HUDEP-2 (cell line): ENCODE measurements around the gene DGKB.
A peak's percentile ranks its signal among the peaks of the same experiment; 100 is the strongest.
"Not testable (repeated sequence)": the region's sequence is repeated elsewhere in the genome, so short reads cannot be mapped to it uniquely, and the experiment has no call there.

Experiments used
- DNase-seq, 76 experiments: peaks; one replicate each; lab custom pipeline; 2025; ENCODE audit not compliant: unreplicated experiment in 76 of 76; lab: John Stamatoyannopoulos, UW

DGKB gene

DNA sequence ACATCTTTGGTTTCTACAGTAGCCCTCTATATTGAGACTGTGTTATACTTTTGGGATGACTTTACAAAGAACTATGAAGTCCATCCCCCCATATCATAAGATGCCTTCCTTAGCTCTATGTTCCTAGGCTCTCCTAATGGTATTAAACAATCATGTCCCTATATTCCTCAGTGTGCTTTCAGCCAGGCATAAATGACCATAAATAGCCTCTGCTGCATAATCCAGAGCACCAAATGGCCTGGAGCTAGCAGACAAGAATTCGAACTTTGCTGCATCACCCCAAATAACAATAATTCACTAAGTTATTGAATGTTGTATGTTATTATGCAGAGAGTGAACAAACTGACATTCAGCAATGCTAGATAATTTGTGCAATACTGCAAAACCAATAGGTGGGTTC is 405.2 kb downstream of the DGKB start:
- DNase-seq: no peak

DNA sequence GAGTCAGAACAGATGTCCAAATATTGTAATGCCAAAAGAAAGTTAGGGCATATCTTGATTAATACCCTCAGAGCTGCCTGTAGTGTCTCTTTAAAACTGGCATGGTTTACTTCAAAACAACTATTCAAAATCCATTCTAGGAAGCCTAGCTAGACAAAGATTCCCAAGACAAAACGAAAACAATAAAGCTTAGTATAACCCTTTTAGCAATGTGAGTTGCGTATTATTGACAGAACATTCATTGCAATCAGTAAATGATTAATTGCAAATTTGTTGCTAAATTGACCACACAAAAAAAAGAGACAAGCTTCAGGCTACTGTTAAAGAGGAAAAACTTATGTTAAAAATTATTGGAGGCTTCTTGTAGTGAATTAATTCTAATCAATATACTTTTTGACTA is 406.9 kb downstream of the DGKB start:
- DNase-seq: no peak

DNA sequence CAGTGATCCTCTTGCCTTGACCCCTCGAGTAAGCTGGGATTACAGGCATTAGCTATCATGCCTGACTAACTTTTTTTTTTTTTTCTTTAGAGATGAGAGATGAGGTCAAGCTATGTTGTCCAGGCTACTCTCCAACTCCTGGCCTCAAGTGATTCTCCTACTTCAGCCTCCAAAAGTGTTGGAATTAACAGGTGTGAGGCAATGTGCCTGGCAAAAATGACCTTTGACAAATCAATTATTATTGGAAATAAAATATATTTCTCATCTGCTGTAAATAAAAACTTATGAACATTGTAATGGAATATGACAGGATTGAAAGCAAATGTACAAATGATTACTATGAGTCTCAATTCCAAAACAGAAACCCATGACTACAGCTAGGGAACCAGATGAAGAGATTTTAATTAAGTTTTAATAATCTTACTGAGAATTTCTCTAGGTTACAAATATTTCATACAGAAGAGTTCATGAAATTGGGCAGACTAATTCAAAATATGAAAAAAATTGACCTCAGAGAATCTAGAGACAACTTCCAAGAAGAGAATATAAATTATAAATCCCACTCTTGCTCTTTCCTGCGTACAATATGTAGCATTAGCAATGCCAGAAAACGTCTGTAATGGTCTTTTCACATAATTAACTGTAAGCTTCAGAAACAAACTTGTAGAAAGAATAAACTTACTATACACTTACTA is 414.7 kb downstream of the DGKB start:
- DNase-seq: no peak

DNA sequence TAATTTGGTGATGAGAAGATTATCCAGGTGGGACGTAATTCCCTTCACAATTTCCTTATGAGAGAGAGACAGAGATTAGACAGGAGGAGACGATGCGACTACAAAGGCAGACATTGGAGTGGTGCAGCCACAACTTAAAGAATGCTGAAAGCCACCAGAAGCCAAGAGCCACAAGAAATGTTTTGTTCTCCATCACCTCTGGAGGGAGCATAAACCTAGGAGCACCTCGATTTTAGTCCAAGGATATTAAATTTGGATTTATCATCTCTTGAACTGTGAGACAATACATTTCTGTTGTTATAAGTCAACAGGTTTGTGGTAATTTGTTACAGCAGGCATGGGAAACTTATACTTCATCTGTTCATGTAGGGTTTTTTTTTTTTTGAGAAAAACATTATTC is 418.9 kb downstream of the DGKB start:
- no peak for DNase-seq

DNA sequence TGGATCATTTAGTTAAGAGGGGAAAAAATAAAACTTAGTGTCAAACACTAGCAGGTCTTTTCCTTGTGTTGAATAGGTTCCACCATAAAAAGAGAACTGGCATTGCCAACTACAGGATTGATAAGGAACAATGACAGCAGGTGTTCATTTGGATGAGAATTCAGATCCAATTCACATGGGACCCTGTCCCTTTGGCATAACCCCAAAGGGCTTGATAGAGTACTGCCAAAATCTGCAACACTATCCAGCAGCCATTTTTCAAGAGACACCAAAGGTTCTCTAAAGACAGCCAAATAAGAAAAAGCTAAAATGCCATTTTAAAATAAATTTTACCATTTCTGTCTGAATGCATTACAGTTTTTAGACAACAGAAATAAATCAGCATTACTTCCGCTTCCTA is 422.3 kb downstream of the DGKB start:
- DNase-seq: no peak

DNA sequence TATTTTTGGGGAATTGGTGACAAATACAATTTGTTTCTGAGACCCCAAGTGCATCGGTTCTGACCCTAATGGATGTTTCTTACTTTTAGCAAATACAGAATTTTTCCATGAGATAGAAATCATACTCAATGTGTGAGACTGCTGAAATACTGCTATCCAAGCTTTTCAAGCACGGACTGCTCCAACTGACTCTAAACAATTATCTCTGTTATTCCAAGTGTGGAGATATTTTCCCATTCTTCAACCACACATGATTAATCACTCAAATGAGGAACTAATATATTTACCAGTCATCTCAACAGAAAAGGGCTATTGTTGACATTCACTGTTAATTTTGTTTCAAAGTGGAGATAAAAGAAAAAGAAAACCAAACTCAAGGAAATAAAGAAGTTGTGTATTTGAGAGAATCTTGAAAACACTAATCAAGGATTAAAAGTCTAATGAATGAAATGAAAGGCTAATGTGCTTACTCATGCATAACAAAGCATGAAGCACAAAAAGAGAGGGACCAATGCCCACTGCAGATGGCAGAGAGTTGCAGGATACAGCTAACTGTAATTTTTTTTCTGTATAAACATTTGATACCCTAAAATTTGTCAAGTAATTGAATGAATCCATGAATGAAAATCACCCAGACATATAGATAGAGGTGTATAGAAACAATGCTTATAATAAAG is 423.6 kb downstream of the DGKB start:
- no peak for DNase-seq

DNA sequence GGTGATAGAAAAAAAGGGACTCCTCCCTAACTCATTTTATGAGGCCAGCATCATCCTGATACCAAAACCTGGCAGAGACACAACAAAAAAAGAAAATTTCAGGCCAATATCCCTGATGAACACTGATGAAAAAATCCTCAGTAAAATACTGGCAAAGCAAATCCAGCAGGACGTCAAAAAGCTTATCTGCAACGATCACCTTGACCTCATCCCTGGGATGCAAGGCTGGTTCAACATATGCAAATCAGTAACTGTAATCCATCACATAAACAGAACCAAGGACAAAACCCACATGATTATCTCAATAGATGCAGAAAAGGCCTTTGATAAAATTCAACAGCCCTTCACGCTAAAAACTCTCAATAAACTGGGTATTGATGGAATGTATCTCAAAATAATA is 440.8 kb downstream of the DGKB start:
- DNase-seq: not testable (repeated sequence)

DNA sequence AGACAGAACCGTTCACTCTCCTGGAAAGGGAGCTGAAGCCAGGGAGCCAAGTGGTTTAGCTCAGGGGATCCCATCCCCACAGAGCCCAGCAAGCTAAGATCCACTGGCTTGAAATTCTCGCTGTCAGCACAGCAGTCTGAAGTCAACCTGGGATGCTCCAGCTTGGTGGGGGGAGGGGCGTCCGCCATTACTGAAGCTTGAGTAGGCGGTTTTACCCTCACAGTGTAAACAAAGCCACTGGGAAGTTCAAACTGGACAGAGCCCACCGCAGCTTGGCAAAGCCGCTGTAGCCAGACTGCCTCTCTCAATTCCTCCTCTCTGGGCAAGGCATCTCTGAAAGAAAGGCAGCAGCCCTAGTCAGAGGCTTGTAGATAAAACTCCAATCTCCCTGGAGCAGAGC is 443.7 kb downstream of the DGKB start:
- DNase-seq: not testable (repeated sequence)

DNA sequence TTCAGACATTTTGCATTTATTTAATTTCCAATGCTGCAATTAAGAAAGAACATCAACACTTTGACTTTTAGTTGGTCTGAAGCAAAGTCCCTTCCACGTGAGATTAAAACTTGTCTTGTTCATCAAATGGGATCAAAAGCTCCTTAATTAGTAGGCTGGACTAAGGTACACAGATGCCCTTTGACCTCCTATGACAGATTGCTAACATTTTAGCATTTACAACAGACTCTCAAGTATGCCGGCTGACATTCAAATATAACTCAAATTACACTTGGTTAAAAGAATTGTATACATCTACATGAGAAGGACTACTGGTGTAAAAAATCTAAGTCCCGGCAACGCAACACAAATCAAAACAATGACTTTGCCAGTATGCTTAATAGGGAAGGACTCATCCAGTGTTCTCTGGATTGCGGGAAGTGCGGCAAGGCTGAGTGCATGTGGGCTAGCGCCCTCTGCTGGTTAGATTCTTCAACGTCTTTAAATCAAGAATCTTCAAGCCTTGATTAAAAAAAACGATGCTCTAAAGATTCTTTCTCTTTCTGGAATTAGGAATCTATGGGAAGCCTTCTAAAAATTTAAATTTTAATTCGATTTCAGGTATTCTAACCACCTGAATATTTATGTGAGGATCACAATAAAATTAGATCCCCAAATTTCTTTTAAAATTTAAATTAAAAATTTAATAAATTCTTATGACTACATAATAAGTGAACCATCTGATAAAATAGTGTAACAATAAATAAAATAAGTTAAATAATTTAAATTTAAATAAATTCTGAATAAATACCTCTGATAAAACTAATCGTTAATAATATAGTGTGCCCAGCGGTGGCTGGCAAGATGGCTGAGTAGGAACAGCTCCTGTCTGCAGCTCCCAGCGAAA is 444.7 kb downstream of the DGKB start:
- peak in 35 of 76 experiments; percentile 0 to 62 (median 13) for DNase-seq

DNA sequence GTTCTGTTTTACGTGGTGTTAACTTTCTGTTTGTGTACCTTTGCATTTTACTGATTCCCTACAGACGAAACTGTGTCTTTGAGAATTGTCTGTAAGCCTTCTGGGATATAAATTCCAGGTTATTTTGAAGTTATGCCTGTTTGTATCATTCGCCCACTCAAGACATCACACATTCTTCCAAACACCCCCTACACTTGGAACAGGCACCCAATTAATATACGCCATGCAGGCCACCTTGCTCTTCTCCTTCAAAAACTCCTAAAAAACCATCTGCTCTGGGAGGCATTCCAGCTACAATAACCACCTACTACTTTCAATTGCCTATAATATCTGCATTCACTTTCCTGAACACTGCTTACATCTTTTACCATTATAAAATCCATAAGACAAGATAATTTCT is 453.3 kb downstream of the DGKB start:
- no peak for DNase-seq

DNA sequence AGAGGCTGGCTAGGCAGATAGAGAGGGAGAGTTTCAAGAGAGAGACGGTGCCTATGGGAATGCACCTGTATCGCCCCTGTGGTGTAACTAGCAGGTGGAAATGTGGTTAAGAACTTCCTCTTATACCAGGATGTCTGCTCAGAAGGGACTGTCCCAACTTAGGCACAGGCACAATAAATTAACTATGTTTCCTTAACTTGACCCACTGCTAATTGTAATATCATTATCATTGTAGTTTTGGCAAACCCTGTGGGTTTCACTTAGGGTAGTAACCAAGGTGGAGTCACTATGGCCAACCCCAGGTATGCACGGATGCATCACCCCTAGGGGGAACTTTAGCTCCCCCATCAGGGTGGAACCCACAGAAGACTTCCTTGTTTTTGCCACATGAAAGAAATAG is 455.7 kb downstream of the DGKB start:
- DNase-seq: no peak

DNA sequence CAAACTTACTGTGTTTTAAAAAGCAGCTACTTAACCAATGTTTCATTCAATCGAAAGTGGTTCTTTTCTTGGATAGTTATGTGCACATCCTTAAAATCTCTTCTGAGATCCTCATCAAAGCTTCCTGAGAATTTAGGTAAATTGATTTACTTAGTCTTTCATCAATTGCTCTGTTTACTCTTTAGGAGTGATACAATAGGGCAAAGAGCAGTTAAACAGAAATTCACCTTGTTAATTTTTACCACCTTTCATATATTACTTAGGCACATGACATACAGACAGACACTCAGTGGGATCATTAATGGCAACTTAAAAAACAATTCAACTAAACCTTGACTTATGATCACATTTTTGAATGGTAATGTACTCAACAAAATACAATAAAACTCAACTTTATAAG is 456.3 kb downstream of the DGKB start:
- DNase-seq: no peak

DNA sequence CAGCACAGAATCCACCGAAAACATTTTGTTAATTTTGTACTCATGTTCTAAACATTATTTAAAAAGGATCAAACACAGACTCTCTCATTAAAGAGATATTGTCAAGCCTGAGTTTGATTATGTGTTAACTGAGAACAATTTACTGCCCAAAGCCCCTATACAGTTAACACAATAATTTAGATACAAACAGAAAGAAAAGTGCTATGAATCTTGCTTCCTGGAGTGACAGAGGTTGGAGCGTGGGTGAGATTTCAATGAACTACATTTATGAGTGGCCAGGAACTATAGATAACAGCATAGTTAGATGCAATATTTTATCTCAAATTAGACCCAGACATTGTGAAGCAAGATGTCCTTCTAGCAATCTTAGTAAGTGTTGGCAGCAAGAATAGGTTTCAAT is 464.2 kb downstream of the DGKB start:
- DNase-seq: no peak

DNA sequence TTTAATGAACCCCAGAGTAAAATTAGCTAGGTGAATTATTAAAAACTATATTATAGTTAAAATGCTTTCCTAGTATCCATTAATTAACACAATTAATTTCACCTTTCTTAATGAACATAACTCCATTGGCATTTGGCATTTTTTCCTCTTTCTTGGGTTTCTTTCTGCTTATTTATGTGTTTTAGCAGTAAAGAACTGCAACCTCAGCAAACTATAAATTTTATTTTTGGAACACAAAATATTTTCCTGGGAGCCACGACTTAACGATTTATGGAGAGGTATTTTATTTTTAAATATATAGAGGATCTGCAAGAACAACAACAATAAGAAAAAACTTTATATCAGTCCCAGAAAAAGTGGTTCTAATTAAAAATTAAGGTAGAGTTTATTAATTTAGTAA is 465.7 kb downstream of the DGKB start:
- DNase-seq: no peak

DNA sequence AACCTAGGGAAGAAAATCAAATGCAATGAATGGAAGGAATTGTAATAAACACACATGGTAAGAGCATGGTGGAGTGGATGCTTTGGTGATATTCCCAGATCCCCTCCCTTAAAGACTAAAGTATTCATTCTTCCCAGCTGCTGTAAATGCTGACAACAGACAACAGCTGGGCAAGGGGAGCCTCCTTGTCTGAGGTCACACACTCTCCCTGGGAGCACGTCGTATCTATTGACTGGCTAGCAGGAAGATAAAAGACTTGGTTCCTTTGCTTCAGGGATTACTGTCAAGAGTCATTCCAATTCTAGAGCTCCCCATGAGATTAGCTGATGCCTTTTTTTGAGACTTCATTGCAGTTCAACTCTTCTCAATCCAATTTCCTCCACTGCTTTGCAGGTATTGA is 469.6 kb downstream of the DGKB start:
- no peak for DNase-seq

DNA sequence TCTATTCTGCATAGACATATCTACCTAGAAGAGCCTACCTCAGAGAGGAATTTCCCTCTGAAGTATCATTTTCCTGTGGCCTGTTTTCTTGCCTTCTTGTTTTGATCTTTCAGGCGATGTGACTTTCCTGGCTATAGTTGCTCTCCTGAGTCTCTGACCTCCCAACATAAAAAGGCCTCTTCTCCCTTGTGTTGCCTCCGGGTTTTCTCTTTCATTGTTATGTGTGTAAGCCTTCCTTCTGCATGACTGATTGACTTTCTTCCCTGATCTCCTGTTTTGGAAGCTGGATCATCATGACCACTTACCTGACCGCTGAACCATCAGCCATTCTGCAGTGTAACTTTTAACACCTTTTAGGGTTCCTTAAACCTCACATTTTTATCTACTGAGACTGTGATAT is 471.6 kb downstream of the DGKB start:
- DNase-seq: no peak

DNA sequence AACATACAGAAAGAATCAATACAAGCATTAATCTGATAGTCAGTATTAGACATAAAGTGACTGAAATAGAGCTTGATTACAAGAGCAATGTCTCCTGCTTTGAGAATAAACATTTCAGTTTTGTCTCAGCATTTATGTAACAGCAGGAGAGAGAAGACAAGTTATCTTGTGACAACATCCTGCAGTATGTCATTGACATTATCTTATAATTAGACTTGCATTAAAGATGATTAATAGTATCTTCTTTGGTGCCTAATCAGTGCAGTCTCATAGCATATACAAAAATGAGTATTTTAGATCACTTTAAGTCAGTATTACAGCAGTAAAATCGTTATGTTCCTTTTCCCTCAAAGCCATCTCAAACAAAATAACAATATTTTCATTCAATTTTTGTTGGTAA is 477.0 kb downstream of the DGKB start:
- no peak for DNase-seq

DNA sequence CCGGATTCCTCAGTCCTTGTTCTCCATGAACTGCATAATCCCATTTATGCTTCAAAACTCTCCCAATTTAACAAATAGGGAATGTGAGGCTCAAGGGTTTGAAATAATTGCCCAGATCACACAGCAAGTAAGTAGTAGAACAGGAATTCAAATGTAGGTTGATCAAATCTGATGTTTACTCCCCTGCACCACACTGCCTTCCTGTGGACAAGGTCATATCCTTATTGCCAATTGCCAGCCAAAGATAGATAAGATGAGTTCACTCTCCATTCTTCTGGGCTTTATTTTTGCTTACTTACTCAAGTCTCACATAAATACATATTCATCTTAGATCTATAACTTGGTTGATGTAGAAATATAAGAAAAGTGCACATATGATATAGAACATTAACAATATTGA is 477.9 kb downstream of the DGKB start:
- DNase-seq: peak in 1 of 76 experiments; percentile 5

DNA sequence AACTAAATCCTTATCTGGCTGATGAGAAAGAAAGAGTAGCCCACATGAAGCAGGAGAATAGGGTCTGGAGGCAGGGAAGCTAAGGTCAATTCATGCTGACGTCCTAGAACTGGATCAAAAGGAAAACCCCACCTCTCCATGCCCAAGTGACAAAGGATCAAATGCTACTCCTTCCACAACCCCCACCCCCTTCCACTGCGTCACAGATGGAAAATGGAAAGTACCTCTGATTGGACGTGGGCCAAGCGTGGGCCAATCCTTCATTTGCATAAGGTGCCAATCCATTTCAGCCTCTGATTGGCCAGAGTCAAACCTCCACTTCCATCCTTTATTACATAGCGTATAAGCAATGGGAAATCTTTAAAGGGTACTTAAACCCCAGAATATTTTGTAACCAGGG is 481.8 kb downstream of the DGKB start:
- DNase-seq: no peak

DNA sequence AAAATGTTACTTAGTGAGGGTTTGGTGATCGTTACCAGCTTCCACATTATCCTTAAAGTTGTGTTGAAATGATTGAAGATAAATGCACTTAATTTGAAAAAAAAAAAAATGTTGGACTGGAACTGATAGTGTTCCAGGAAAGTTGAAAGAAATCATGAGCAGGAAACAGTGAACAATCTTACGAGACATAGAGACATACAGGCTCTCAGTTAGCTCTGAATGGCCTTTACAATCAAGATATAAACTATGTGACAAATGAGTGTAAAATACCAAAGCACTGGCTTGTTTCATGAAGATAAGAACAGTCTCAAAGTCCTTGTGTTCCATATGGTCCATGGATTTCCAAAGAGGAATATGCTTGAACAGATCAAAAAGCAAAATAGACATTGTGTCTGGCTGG is 483.0 kb downstream of the DGKB start:
- DNase-seq: no peak

DNA sequence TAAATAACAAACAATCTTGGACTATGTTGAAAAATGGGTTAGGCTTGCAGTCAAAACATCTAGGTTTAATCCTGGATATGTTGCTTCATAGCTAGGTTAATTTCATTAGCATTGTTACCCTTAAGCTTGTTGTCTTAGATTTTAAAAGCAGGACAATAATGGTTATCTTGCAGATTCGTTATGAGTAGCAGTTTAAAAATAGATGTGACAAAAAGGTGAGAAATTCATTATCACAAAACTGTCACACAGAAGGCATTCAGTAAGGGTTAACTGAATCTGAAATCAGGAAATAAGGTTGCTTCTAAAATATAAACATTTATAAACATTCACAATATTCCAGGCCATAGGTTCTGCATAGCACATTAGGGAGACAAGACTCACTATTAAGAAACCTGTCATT is 483.9 kb downstream of the DGKB start:
- no peak for DNase-seq
